ENCODE measurements around the gene CNNM3.
A peak's percentile ranks its signal among the peaks of the same experiment; 100 is the strongest.

CNNM3 gene

GRCh38 chr2:96848264-96848663, 32.2 kb downstream of the CNNM3 start:
- H2BK5ac ChIP-seq (ENCODE audit: low read depth, low read length, poor library complexity, severe bottlenecking): no peak overlapping the region
- H2AK5ac ChIP-seq (ENCODE audit: low read length, severe bottlenecking): no peak overlapping the region
- no peak overlapping the region for H4K91ac ChIP-seq (ENCODE audit: low read length)
- no peak overlapping the region for H2BK120ac ChIP-seq (ENCODE audit: low read depth, low read length)
- H3K18ac ChIP-seq (ENCODE audit: low read depth in 1 of 2, low read length in 2 of 2): no peak overlapping the region
- H3K36me3 ChIP-seq (ENCODE audit: control insufficient read depth in 1 of 2, insufficient read depth in 2 of 2, low read depth in 1 of 2, low read length in 2 of 2): peaks cover 35 to 49% of the 10 kb centered on the region in 2 experiments
- no peak overlapping the region for H3K27ac ChIP-seq (ENCODE audit: low read length, poor library complexity, severe bottlenecking)
- no peak overlapping the region for H3K14ac ChIP-seq (ENCODE audit: low read length in 2 of 2)
- no peaks in the 10 kb centered on the region for H3K27me3 ChIP-seq (ENCODE audit: control insufficient read depth in 1 of 2, insufficient read depth in 1 of 2, low read length in 2 of 2)
- H3K9me3 ChIP-seq (ENCODE audit: control insufficient read depth, low read length): no peaks in the 10 kb centered on the region
- H3K4me2 ChIP-seq (ENCODE audit: low read length, poor library complexity, severe bottlenecking): no peak overlapping the region
- H3K79me1 ChIP-seq (replicated peaks; ENCODE audit: low read length, poor library complexity, severe bottlenecking): peaks cover 9% of the 10 kb centered on the region
- no peak overlapping the region for H3K23ac ChIP-seq (ENCODE audit: low read length in 2 of 2)
- no peak overlapping the region for H4K8ac ChIP-seq (ENCODE audit: low read length)
- H3K4me1 ChIP-seq (ENCODE audit: control insufficient read depth, insufficient read depth, low read depth, low read length): no peaks in the 10 kb centered on the region
- no peak overlapping the region for H3K4ac ChIP-seq (ENCODE audit: low read depth in 1 of 2, low read length in 2 of 2)
- no peak overlapping the region for H2BK15ac ChIP-seq (ENCODE audit: low read depth, poor library complexity, severe bottlenecking)
- 90% methylated on average over 9 of the region's 9 CpGs for WGBS
- H3K9ac ChIP-seq (ENCODE audit: low read length): no peak overlapping the region
- DNase-seq: no peak
- H2BK12ac ChIP-seq (ENCODE audit: low read length in 2 of 2): no peak overlapping the region
- H3K4me3 ChIP-seq (ENCODE audit: insufficient read depth in 1 of 2, low read depth in 1 of 2, low read length in 2 of 2): no peak overlapping the region
- H2AFZ ChIP-seq (ENCODE audit: low read depth, low read length): no peak overlapping the region

GRCh38 chr2:96852667-96853066, 36.6 kb downstream of the CNNM3 start:
- Histone ChIP-seq H3K27me3 (ENCODE audit: control insufficient read depth in 1 of 2, insufficient read depth in 1 of 2, low read length in 2 of 2) (no peaks in the 10 kb centered on the region), H3K14ac (ENCODE audit: low read length in 2 of 2) (no peak overlapping the region), H3K9ac (ENCODE audit: low read length) (no peak overlapping the region), H3K4me3 (ENCODE audit: insufficient read depth in 1 of 2, low read depth in 1 of 2, low read length in 2 of 2) (no peak overlapping the region), H3K18ac (ENCODE audit: low read depth in 1 of 2, low read length in 2 of 2) (no peak overlapping the region), H2AK5ac (ENCODE audit: low read length, severe bottlenecking) (no peak overlapping the region), H3K36me3 (ENCODE audit: control insufficient read depth in 1 of 2, insufficient read depth in 2 of 2, low read depth in 1 of 2, low read length in 2 of 2) (peaks cover 28 to 49% of the 10 kb centered on the region in 2 experiments), H3K9me3 (ENCODE audit: control insufficient read depth, low read length) (no peaks in the 10 kb centered on the region), H2BK15ac (ENCODE audit: low read depth, poor library complexity, severe bottlenecking) (no peak overlapping the region), H3K23ac (ENCODE audit: low read length in 2 of 2) (no peak overlapping the region), H2AFZ (ENCODE audit: low read depth, low read length) (no peak overlapping the region), H3K27ac (ENCODE audit: low read length, poor library complexity, severe bottlenecking) (no peak overlapping the region), H2BK120ac (ENCODE audit: low read depth, low read length) (no peak overlapping the region), H2BK5ac (ENCODE audit: low read depth, low read length, poor library complexity, severe bottlenecking) (no peak overlapping the region), H4K91ac (ENCODE audit: low read length) (no peak overlapping the region), H3K4me2 (ENCODE audit: low read length, poor library complexity, severe bottlenecking) (no peak overlapping the region), H3K4me1 (ENCODE audit: control insufficient read depth, insufficient read depth, low read depth, low read length) (peaks cover 6% of the 10 kb centered on the region), H4K8ac (ENCODE audit: low read length) (no peak overlapping the region), H2BK12ac (ENCODE audit: low read length in 2 of 2) (no peak overlapping the region), H3K4ac (ENCODE audit: low read depth in 1 of 2, low read length in 2 of 2) (no peak overlapping the region), H3K79me1 (replicated peaks; ENCODE audit: low read length, poor library complexity, severe bottlenecking) (peaks cover 32% of the 10 kb centered on the region)
- WGBS: 96% methylated on average over 6 of the region's 6 CpGs
- DNase-seq: no peak

GRCh38 chr2:96853321-96853720, 37.3 kb downstream of the CNNM3 start:
- Histone ChIP-seq H3K9me3 (ENCODE audit: control insufficient read depth, low read length) (no peaks in the 10 kb centered on the region), H2BK12ac (ENCODE audit: low read length in 2 of 2) (no peak overlapping the region), H3K4ac (ENCODE audit: low read depth in 1 of 2, low read length in 2 of 2) (no peak overlapping the region), H3K18ac (ENCODE audit: low read depth in 1 of 2, low read length in 2 of 2) (no peak overlapping the region), H2BK15ac (ENCODE audit: low read depth, poor library complexity, severe bottlenecking) (no peak overlapping the region), H2AK5ac (ENCODE audit: low read length, severe bottlenecking) (no peak overlapping the region), H3K23ac (ENCODE audit: low read length in 2 of 2) (no peak overlapping the region), H4K91ac (ENCODE audit: low read length) (no peak overlapping the region), H4K8ac (ENCODE audit: low read length) (peak overlapping the region; percentile 3), H3K27me3 (ENCODE audit: control insufficient read depth in 1 of 2, insufficient read depth in 1 of 2, low read length in 2 of 2) (no peaks in the 10 kb centered on the region), H2AFZ (ENCODE audit: low read depth, low read length) (no peak overlapping the region), H3K4me2 (ENCODE audit: low read length, poor library complexity, severe bottlenecking) (no peak overlapping the region), H2BK120ac (ENCODE audit: low read depth, low read length) (no peak overlapping the region), H3K4me1 (ENCODE audit: control insufficient read depth, insufficient read depth, low read depth, low read length) (peaks cover 6% of the 10 kb centered on the region), H3K27ac (ENCODE audit: low read length, poor library complexity, severe bottlenecking) (no peak overlapping the region), H3K4me3 (ENCODE audit: insufficient read depth in 1 of 2, low read depth in 1 of 2, low read length in 2 of 2) (no peak overlapping the region), H3K36me3 (ENCODE audit: control insufficient read depth in 1 of 2, insufficient read depth in 2 of 2, low read depth in 1 of 2, low read length in 2 of 2) (peaks cover 23 to 42% of the 10 kb centered on the region in 2 experiments), H3K14ac (ENCODE audit: low read length in 2 of 2) (no peak overlapping the region), H3K9ac (ENCODE audit: low read length) (no peak overlapping the region), H3K79me1 (replicated peaks; ENCODE audit: low read length, poor library complexity, severe bottlenecking) (peaks cover 30% of the 10 kb centered on the region), H2BK5ac (ENCODE audit: low read depth, low read length, poor library complexity, severe bottlenecking) (no peak overlapping the region)
- DNase-seq: no peak
- WGBS: 98% methylated on average over 15 of the region's 15 CpGs

- Histone ChIP-seq H3K27me3 (ENCODE audit: control insufficient read depth in 1 of 2, insufficient read depth in 1 of 2, low read length in 2 of 2) (no peaks in the 10 kb centered on the region), H2BK15ac (ENCODE audit: low read depth, poor library complexity, severe bottlenecking) (no peak overlapping the region), H3K14ac (ENCODE audit: low read length in 2 of 2) (peak overlapping the region in 1 of 2 experiments; percentile 58), H2BK5ac (ENCODE audit: low read depth, low read length, poor library complexity, severe bottlenecking) (no peak overlapping the region), H3K9ac (ENCODE audit: low read length) (peak overlapping the region; percentile 86), H3K4me1 (ENCODE audit: control insufficient read depth, insufficient read depth, low read depth, low read length) (peaks cover 22% of the 10 kb centered on the region), H2BK120ac (ENCODE audit: low read depth, low read length) (no peak overlapping the region), H3K36me3 (ENCODE audit: control insufficient read depth in 1 of 2, insufficient read depth in 2 of 2, low read depth in 1 of 2, low read length in 2 of 2) (peaks cover 35 to 39% of the 10 kb centered on the region in 2 experiments), H3K4ac (ENCODE audit: low read depth in 1 of 2, low read length in 2 of 2) (peak overlapping the region; percentile 13 to 40), H3K23ac (ENCODE audit: low read length in 2 of 2) (peak overlapping the region in 1 of 2 experiments; percentile 92), H2AK5ac (ENCODE audit: low read length, severe bottlenecking) (no peak overlapping the region), H4K8ac (ENCODE audit: low read length) (peak overlapping the region; percentile 52), H3K4me3 (ENCODE audit: insufficient read depth in 1 of 2, low read depth in 1 of 2, low read length in 2 of 2) (peak overlapping the region; percentile 85 to 93), H3K27ac (ENCODE audit: low read length, poor library complexity, severe bottlenecking) (no peak overlapping the region), H3K9me3 (ENCODE audit: control insufficient read depth, low read length) (no peaks in the 10 kb centered on the region), H3K79me1 (replicated peaks; ENCODE audit: low read length, poor library complexity, severe bottlenecking) (peaks cover 40% of the 10 kb centered on the region), H3K4me2 (ENCODE audit: low read length, poor library complexity, severe bottlenecking) (peak overlapping the region; percentile 81), H2AFZ (ENCODE audit: low read depth, low read length) (peak overlapping the region; percentile 84), H3K18ac (ENCODE audit: low read depth in 1 of 2, low read length in 2 of 2) (peak overlapping the region; percentile 58 to 94), H2BK12ac (ENCODE audit: low read length in 2 of 2) (no peak overlapping the region), H4K91ac (ENCODE audit: low read length) (no peak overlapping the region)
- peak; percentile 38 for DNase-seq
- 25% methylated on average over 27 of the region's 27 CpGs for WGBS
These were observed 41.0 kb downstream of the CNNM3 start for GRCh38 chr2:96856776-96857666.
